GM21619 (cell line): ENCODE measurements around the gene ESR2.
"Not testable (repeated sequence)": the region's sequence is repeated elsewhere in the genome, so short reads cannot be mapped to it uniquely, and the experiment has no call there.

Source experiments
- ATAC-seq: cut with Tn5 transposase; IDR thresholded peaks from one replicate; pipeline ENCODE4 v1.9.1; 2021; ENCODE audit not compliant: unreplicated experiment

ESR2 gene

DNA sequence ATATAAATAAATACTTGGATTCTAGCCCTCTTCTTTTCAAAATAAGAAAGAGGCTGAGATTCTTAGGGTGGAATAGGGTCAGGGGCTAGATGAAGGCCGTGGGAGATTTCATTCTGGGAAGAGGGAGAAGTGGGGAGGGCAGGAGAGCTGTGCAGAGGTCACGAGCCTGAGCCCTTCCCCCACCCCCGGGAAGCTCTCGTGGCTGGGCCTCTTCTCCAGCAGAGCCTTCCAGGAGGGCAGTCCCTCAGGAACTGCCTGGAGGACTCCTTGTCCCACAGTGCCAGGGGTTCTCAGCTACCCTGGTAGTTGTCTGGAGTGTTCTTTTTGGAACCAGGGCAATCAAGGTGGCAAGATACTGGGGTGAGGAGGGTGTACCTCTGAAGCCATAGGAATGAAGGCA lies 94.0 kb downstream of the ESR2 start:
- ATAC-seq: no peak

DNA sequence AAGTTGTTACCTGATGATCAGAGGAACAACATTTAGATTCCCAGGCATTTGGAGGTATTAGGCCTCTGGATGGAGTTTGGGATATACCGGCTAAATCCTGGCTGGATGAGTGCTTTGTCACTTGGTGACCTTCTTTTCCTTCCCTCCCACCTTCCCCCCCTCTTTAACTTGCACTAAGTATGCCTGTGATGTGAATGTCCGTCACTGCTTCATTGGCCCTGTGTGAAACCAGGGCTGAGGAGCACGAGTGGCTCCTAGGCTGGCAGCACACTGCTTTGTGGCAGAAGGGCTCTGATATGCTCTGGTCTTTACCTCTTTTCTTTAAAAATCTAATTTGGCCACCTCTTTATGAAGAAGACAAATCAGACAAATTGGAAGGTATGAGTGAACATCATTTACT lies 95.7 kb downstream of the ESR2 start:
- no peak for ATAC-seq

DNA sequence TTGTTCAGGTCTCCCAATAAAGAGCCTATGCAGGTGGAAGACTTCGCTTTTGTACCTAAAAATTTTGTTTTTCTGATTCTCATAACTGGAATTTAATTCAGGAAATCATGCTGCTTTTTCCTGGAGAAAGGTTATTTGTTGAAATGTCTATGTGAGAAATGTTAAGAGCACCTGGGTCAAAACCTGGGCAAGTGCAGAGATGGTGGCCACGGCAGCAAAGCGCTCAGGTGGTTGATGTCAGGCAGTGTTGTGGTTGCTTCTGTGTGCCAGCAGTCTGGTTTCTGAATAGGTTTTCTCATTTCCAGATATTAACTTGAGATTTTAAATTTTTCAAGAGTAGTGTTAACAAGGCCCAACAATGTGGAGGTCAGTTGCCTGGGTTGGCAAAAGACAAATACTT lies 96.2 kb downstream of the ESR2 start:
- ATAC-seq: no peak

DNA sequence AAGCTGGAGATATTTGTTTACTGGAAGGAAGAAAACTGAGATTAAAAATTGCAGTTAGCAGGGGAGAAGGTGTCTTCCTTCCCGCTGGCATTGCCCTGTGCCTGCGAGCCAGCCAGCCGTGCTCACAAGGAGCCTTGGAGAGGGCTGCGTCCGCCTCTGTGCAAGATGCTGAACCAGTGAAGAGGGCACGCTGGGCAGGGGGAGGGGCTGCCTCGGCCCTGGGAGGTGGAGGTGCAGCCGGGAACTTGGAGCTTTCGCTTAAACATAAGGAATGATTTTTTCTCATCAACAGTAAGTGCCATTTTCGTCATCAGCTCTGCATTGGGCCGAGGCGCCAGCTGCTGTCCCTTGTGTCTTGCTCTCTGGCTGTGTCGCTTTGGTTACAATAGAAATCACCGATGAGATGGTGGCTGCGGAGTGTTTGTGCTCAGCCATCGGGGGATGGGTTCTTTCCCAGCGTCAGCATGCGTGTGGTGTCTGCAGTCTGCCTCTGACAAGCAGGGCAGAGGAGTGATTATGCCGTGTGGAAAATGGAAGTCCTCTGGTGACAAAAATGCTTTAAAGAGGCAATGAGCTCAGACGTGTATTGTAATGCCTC lies 97.3 kb downstream of the ESR2 start:
- no peak for ATAC-seq

DNA sequence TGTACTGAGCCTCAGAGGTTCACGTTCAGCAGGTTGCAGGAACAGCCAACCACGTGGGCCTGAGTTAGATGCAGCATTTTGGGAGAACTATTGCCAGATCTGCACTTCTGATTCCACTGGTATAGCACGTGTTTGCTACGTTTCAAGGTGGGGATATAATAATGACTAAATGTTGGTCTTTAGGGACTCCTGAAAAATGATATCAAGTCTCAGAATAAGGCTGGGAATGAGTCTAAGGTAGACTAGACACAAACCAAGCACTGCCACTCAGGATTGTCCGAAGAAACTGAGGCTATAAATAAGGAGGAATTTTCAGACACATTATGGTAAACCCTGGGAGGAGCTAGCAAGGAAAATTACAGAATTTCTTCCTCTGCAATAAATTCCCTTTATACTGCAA lies 98.1 kb downstream of the ESR2 start:
- ATAC-seq: no peak

DNA sequence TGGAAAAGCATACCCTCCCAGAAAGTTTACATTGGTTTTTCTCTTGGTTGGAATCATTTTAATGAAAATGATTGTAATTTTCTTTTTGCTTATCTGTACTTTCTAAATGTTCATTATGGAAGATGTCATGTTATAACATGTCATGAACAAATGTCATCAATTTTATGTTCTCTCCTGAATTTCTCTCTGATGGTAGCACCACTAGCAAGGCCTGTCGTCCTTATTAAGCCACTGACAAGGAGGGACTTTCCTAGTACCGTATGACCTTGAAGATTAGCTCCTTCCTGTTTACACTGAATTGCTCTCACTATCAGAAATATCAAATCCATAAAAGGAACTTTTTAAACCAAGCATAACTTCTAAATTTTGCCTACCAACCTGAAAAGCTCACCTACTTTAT lies 99.0 kb downstream of the ESR2 start:
- ATAC-seq: no peak

DNA sequence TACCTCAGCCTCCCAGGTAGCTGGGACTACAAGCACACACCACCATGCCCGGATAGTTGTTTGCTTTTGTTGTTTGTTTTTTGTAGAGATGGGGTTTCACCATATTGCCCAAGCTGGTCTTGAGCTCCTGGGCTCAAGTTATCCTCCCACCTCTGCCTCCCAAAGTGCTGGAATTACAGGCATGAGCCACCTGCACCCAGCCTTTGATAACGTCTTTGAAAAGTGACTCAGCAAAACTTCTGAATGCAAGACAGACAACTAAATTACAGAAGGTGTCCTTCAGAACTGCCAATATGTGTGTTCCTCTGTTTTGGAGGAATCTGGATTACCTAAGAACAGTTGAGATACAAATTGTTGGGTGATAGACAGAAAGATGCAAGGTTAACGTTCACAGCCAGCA lies 99.8 kb downstream of the ESR2 start:
- ATAC-seq: no peak

DNA sequence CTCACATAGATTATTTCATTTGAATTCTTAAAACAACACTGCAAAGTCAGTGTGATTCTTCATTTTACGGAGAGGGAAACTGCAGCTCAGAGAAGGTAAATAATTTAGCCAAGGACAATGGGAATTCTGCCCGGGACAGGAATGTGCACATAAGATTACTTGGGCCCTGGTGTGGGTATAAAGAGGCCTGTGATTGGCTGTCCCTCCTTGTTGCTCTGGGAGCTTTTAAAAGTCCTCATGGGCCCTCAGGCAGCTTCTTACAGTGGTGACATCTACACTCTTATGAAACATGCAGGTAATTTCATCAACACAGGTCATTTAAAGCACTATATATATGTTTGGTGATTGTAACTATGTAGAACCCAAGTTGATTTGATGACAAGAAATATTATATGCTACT lies 100.3 kb downstream of the ESR2 start:
- no peak for ATAC-seq

DNA sequence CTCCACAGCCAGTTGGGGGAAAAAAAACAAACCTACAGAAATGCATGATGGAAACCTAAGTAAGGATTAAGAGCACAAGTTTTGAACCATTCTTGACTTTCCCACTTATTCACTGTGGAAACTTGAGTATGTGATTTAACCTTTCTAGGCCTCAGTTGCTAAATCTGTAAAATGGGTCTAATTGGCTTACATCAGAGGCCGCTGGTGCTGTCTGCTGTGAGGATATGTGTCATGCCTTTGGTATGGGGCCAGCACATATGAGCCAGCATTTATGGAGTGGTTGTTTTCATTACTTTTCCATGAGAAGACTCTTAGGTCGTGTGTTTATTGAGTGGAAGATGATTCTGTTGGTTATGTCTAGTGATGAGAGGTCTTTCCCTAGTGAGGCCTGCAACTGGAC lies 102.4 kb downstream of the ESR2 start:
- no peak for ATAC-seq

DNA sequence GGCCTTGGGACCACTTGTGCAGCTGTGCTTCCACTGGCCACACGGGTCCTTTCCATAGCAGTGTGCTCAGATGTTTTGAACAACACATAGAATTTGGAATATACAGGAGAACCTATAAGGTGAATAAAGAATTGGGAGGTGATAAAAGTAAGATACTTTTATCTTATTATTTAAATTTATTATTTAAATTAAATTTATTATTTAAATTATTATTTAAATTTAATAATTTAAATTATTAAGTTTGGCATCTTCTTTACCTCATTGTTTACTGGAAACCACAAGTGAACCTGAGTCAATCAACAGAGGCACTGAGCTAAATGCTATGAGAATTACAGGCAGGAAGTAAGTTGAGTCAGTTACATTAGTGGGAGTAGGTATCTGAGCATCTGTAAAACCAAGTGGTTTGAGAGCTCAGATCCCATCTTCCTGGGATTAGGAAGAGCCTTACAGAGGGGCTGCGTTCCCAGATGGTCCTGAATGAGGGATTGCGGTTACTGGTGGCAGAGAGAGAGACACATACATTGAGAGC lies 103.1 kb downstream of the ESR2 start:
- ATAC-seq: no peak

DNA sequence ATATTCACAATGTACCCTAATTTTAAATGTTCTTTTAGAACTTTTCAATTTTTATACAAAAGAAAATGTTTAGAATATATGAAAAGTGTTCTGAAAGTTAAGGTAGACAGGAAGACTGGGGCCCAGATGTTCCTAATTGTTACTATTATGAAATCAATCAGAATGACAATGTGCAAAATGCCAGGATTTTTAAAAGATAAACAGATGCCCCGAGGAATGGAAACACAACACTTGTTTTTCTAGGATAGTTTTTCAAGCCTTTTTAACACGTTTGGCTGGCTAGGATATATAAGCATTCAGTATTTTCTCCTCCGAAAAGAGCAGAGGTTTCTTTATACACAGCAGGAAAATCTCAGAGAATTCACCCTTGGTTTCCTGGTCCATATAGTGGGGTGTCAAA lies 106.8 kb downstream of the ESR2 start:
- ATAC-seq: no peak

DNA sequence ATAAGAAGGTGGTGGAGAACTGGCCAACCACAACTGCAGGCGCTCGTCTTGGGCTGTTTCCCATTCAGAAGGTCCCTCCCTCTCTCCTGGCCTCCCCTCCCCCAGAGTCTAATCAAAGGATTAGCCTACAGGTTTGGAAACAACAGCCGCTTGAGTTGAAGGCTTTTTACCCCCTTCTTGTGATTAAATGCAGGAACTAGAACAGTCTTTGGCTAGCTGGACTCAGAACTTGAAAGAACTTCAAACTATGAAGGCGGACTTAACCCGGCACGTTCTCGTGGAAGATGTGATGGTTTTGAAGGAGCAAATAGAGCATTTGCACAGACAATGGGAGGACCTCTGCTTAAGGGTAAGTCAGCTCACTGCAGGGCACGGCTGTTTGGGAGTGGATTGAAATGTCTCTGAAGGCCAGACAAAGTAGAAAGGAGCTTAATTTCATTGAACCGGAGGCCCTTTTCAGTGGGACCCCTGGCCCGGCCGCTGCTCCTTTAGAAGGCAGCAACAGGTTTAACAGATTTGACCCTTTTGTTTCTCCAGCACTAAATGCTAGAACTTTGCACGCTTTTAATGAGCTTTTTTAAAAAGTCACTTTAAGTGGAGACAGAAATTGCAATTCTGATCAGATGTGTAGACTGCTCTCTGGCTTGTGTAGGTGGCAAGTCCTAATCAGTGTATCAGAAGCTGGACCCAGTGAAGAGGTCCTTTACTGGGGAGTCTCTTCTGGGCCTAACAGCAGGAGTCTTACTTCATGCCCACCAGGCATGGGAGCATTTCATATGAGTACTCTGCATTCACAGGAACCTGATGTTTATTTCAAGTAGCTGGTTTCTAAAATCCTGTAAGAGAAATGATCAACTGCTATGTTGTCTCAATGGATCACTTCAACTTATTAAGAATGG lies 107.7 kb downstream of the ESR2 start:
- no peak for ATAC-seq

DNA sequence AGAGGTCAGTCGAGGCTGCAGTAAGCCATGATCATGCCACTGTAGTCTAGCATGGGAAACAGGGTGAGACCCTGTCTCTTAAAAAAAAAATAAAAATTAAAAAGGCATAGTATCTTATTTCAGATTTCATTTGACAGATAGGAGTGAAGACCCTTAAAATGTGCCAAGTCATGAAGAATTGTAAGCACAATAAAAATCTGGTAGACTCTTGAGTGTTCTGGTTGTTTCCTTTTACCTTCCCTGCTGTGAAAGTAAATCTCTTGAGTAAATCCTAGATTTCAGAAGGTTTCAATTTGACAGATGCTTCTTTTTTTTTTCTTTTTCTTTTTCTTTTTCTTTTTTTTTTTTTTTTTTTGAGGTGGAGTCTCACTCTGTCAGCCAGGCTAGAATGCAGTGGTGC lies 109.0 kb downstream of the ESR2 start:
- ATAC-seq: no peak

DNA sequence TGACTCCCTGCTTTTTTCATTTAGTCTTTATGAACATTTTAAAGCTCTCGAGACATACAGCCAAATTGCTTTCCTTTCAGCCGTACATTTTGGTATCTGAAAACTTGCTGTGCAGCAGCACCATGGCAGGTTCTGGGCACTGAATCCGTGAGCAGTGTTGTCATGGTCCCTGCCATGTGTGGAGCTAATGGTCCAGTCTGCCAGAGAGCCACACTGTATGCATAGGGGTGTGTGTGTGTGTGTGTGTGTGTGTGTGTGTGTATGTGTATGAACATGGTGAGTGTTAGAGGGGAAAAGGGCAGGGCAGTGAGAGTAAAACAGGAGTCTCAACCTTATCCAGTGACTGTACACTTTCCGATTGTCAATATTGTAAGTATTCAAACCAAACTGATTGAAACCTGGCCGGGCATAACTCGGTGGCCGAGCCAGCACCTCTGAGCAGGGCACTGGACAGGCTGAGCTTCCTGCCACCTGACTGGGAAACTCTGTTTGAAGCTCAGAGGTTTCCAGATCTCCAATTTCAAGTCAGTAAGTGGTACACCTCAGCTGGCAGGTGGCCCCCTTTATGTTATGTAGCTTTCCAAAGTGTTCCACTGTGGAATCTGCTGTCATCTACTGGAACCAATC lies 110.0 kb downstream of the ESR2 start:
- no peak for ATAC-seq

DNA sequence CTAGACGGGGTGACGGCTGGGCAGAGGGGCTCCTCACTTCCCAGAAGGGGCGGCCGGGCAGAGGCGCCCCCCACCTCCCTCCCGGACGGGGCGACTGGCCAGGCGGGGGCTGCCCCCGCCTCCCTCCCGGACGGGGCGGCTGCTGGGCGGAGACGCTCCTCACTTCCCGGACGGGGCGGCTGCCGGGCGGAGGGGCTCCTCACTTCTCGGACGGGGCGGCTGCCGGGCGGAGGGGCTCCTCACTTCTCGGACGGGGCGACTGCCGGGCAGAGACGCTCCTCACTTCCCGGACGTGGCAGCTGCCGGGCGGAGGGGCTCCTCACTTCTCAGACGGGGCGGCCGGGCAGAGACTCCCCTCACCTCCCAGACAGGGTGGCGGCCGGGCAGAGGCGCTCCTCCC lies 111.3 kb downstream of the ESR2 start:
- not testable (repeated sequence) for ATAC-seq

DNA sequence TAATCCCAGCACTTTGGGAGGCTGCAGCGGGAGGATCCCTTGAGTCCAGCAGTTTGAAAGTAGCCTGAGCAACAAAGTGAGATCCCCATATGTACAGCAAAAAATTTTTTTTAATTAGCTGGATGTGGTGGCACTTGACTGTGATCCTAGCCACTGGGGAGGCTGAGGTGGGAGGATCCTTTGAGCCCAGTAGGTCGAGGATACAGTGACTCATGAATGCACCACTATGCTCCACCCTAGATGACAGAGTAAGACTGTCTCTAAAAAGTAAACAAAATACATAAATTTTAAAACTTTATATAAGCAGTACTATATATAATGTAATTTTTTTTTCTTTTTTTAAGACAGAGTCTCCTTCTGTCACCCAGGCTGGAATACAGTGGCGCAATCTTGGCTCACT lies 115.4 kb downstream of the ESR2 start:
- no peak for ATAC-seq

DNA sequence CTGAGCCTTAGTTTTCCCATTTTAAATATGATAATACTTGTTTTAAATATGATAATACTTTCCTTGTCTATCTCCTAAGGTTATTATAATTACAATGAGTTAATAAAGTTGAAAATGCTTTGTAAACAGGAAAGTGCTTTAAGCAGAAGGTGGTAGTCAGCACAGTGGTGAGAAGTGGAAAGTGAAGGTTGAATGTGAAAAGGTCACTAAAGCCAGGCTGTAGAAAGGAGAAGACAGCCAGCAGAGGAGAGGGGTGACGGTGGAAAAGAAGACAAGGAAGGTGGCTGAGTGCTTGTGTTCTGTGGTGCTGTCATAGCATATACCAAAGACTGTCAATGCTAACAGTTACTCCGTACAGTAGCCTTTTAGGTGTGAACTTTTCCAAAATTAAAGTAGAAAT lies 117.8 kb downstream of the ESR2 start:
- no peak for ATAC-seq

DNA sequence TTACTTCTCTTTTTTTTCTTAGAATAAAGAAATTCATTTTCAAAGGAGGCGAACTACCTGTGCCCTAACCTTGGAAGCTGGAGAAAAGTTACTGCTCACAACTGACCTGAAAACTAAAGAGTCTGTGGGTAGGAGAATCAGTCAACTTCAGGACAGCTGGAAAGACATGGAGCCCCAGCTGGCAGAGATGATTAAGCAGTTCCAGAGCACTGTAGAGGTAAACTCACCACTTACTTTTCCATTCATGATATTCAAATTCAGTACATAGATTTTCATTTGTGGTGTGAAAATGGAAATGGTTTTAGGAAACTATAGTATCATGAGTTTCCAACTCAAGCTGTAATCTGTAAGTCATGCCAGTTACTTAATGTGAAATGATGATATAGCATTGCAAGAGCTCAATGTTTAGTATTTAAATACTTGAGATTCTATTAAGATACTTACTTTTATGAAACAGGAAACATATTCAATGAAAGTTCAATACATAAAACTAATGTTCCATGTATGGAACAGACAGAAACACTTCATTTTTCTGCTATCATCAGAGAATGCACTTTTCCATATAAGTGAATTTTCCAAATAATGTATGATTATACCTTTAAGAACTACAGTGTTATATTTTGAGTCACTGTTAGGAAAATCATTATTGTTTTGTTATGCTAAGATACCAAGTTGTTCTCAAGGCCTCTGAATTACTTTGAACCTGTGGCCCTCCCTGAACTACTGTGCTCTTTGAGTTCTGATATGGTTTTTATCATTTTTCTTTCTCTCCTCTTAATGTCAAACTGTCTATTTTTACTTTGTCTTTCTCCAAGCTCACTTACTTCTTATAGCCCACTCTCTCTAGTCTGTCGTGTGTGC lies 119.0 kb downstream of the ESR2 start:
- no peak for ATAC-seq

DNA sequence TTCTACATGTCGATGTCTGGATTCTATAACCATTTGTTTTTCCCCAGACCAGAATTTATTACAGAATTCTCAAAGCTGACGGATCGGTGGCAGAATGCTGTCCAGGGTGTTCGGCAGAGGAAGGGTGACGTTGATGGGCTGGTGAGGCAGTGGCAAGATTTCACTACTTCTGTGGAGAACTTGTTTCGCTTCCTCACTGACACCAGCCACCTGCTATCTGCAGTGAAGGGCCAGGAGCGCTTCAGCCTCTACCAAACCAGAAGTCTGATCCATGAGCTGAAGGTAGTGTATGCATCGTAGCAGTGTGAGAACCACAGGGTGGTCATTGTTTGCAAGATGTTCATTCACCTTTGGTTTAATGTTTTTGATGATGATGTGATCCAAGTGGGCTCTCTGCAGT lies 124.0 kb downstream of the ESR2 start:
- ATAC-seq: no peak

DNA sequence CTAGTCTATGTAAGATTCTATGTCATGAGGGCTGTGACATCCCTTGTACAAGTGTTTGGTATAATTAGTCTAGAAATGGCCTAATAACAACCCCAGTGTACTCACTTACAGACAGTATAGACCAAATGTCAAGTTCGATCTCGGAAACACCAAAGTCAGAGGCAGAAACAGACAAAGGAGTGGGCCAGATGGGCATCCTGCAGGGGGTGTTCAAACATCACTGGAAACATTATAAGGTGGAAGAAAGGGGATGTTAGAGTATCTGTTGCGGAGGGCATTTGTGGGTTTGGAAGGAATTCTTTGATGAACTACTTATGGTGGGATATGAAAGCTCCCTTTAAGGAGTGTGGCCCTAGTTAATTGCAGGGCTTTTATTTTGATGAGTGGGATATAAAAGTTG lies 134.6 kb downstream of the ESR2 start:
- ATAC-seq: no peak

DNA sequence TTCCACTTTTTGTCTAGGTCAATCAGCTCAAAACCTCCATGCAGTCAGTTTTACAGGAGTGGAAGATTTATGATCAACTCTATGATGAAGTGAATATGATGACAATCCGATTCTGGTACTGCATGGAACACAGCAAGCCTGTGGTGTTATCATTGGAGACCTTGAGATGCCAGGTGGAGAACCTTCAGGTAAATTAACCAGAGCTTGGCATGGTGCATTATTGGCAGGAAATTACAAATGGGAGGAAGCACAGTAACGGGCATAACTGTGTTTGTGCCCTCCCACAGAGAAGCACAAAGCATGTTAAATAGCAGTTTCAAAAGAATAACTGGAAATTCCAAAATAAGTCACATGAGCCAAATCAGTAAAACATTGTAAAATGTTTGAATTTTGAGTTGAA lies 135.6 kb downstream of the ESR2 start:
- ATAC-seq: no peak
